Thyroid gland (tissue), 4 donors: ENCODE results near the gene WDR74.
A peak's percentile ranks its signal among the peaks of the same experiment; 100 is the strongest.

Experiments used
- CTCF ChIP-seq, 6 experiments: fragments of 200-600 bp in 3 of 6; fragments of 450-650 bp in 3 of 6; sonication (generic) in 3 of 6; IDR thresholded peaks; one replicate each; pipeline ENCODE4 v1.5.1; 2016 to 2019; ENCODE audit warnings: antibody characterized with exemption in 6 of 6, mild to moderate bottlenecking in 2 of 6, inconsistent platforms in 1 of 6, moderate library complexity in 1 of 6
- POLR2A ChIP-seq, 2 donors: fragments of 450-650 bp; IDR thresholded peaks; one replicate each; pipeline ENCODE4 v1.6.1; 2017; ENCODE audit warnings: antibody characterized with exemption in 2 of 2, mild to moderate bottlenecking in 2 of 2, moderate library complexity in 1 of 2

GRCh38 chr11:62787005-62787759, 52.2 kb downstream of the WDR74 start, which contains the start of gene TMEM179B:
- TF ChIP-seq CTCF (IDR thresholded peaks at IDR 0.05), result peak in 4 of 6 experiments; percentile 21 to 48 (median 36)
- peak; percentile 78 to 99 for TF ChIP-seq POLR2A (IDR thresholded peaks at IDR 0.05)
